HG03571 (cell line): Measurements from ENCODE around the gene C1QL1.

Source experiments
- ATAC-seq: cut with Tn5 transposase; IDR thresholded peaks from one replicate; pipeline ENCODE4 v1.9.1; 2021; ENCODE audit not compliant: unreplicated experiment

The C1QL1 gene

DNA sequence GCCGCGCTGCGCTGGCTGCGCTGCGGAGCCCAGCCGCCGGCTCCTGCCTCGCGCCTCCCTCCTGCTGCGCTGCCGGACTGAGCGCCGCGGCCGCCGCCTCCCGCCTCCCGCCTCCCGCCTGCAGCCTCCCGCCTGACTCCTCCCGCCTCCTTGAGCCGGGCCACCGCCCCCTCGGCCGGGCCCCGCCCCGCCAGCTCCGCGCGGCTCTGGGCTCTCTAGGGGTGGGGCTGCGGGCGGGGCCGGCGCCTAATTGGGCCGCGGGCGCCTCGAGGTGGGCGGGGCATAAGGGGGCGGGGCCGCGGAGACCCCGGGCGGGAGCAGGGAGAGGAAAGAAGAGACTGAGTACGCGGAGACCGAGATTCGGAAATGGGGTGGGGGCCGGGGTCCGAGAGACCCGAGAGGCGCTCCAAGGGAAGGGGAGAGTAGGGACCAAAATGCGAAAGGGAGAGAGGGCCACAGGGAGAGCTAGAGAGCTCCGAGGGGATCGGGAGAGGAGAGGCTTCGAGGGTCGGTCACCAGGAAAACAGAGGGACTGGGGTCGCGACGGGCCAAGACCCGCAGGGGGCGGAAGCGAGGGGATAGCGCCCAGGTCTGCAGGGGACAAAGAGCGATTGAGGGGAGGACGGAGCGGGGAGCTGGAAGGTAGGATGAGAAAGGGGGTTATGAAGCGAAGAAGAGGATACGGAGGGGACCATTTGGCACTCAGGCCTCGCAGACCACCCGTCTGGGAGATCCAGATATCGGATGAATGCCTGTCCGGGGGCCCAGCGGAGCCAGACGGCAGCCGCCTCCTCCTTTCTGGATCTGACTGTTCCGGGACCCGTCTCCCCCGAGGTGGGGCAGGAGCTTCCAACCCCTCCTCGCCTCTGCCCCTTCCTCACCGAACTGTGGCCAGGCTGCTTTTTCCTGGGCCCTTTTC, at the start of gene C1QL1:
Gene C1QL1 (minus strand): TSS at position 79 of the 919 bp plus-strand sequence. CDS start 255 bp downstream, outside the sequence.
- ATAC-seq = peak; percentile 69

- no peak for ATAC-seq
Measured at GRCh38 chr17:45016823-45017222, 48.7 kb upstream of the C1QL1 start.

GRCh38 chr17:45016237-45016636, 48.1 kb upstream of the C1QL1 start:
- no peak for ATAC-seq

GRCh38 chr17:45013021-45013997, 45.2 kb upstream of the C1QL1 start:
- ATAC-seq = no peak

DNA sequence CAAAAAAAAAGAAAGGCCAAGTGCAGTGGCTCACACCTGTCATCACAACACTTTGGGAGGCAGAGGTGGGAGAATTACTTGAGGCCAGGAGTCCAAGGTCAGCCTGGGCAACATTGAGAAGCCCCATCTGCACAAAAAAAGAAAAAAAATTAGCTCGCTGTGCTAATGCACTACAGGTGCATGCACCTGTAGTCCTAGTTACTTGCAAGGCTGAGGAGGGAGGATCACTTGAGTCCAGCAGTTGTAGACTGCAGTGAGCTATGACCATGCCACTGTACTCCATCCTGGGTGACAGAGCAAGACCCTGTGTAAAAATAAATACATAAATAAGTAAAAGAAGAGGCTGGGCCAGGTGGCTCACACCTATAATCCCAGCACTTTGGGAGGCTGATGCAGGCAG, 43.7 kb upstream of the C1QL1 start:
- ATAC-seq = no peak

DNA sequence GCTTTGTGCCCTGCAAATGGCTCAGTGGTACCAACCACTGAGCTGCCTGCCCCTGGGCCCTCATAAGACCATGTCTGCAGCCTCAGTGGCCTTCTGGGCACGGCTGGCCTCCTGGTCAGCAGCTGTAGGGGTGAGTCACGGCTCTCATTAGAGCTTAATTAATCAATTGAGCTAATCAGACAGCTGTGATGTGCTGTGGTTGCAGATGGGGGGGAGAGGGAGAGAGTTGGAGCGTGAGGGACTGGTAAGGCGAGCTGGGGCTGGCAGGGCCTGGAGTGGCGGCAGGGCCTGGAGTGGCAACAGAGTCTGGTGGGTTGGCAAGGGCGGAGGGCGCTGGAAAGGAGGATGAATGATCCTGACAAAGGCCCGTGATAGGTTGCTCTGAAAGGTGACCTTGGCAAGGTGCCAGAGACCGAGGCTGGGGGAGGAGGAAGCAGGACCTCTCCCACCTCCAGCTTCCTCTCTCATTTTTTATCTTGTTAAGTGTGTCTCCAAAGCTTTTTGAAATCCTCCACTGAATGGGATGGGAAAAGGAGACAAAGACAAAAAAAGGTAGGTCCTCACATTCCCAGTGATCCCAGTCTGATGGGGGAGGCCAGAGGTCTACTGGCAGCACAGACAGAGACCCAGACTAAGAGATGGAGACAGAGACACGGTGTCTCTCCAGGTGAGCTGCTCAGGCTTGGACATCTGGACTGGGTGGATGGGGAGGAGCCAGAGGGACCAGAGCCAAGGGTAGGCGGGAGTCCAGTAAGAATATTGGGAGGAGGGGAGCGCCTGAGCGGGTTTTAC, 41.8 kb upstream of the C1QL1 start:
- ATAC-seq = no peak

DNA sequence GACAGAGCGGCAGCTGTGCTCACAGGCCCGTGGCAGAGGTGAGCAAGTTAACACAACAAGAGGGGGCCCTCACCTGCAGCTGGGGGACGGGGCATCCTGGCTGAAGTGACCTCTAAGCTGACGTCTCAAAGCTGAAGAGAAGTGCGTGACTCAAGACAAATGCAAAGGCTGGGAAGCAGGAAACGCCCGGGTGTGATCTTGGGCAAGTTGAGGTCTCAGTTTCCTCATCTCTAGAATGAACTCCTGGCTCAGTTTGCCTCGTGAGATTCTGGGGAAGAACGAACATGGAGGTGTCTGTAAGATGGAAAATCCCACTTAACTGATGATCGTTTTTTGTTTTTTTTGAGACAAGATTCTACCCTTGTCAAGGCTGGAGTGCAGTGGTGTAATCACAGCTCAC, 40.1 kb upstream of the C1QL1 start:
- ATAC-seq = no peak

DNA sequence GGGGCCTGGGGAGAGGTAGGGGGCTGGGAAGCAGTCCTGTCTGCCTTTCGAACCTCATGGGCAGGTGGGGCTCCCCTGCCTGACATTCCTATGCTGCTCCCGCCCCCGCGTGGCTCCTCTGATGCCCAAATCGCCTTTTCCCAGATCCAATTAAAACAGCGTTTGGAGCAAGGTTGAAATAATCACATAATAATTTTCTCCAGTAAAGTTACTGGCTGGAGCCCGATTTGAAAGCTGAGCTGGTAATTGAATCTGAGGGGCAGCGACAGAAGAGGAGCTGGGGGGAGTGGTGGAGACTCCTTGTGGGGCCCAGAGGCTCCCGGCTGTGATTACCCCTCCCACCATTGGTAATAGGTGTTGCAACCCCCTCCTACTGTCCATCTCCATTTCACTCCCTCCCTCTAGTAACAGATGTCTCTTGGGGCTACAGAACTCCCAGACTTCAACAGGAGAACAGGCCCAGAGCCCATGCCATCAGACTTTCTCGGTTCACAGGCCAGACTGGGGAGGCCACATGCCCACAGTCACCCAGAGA, 38.9 kb upstream of the C1QL1 start:
- no peak for ATAC-seq

GRCh38 chr17:45005700-45006099, 37.6 kb upstream of the C1QL1 start:
- ATAC-seq = no peak

- no peak for ATAC-seq
Measured at GRCh38 chr17:45004388-45004787, 36.3 kb upstream of the C1QL1 start.

GRCh38 chr17:45003877-45004276, 35.8 kb upstream of the C1QL1 start:
- no peak for ATAC-seq

DNA sequence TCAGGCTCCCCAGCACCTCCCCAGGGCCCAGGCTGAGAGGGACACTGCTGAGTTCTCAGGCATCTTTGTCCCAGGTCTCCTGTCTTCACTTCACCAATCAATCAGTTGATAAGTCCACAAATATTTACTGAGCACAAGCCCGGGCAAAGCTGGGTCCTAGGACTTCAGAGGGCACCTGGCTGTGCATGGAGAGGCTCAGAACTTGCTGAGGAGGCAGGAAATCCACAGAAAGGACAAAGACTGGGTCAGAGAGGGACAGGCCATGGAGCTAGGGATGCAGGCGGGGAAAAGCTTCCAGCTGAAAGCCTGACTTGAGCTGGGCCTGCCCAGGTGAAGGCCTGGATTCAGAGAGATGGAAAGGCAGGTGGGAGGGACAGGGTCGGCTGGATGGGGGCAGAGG, 33.2 kb upstream of the C1QL1 start:
- ATAC-seq = no peak

- no peak for ATAC-seq
Measured at GRCh38 chr17:44999433-44999832, 31.3 kb upstream of the C1QL1 start.

- no peak for ATAC-seq
Measured at GRCh38 chr17:44998646-44999045, 30.5 kb upstream of the C1QL1 start.

DNA sequence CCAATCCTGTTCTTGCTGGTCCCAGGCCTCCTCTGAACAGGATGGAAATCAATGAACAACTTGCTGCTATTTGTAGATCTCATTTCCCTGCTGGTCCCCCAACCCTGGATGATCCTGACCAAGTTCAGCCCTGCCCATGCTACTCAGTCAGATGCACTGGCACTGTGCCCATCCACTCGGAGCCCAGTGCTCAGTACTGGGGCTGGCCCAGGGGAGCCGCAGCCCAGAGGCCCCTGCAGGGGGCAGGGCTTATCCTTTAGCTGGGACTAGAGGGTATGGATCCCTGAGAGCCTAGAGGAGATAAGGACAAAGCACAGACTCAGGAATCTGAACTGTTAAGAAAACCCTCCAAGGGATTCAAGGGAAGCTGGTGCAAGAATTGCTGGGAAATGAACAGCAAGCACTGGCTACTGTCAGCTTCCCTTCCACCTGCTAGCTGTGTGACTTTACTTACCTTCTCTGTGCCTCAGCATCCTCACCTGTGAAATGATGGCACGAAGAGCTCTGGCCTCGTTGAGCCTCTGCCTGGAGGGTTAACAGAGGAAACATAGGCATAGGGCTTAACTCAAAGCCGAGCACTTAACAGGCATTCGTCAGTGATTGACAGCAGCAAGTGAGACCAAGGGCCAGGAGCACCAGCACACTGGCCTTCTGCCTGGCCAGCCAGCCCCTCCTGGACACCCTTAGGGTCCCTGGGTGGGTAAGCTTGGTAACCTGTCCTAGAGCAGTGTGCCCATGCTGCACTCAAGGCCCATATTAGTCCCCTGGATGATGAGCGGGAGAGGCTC, 29.8 kb upstream of the C1QL1 start:
- no peak for ATAC-seq

DNA sequence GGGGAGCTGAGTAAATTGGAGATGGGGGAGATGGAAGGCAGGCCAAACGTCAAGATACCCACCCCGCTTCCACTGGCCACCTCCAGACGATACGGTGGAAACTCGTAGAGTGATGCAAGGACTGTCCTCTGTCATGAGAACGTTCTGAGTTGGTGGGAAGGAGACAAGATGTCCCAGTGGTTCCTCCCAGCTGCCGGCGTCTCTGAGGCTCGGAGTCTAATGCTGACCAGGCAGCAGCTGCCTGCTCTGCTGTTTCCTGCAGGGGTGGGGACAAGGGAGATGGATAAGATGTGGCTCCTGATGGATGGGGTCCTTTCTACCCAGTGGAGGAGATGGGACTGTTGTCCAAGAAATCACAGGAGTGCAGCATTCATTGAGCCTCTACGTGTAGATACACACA, 28.2 kb upstream of the C1QL1 start:
- no peak for ATAC-seq

- no peak for ATAC-seq
Measured at GRCh38 chr17:44995436-44996001, 27.4 kb upstream of the C1QL1 start.

DNA sequence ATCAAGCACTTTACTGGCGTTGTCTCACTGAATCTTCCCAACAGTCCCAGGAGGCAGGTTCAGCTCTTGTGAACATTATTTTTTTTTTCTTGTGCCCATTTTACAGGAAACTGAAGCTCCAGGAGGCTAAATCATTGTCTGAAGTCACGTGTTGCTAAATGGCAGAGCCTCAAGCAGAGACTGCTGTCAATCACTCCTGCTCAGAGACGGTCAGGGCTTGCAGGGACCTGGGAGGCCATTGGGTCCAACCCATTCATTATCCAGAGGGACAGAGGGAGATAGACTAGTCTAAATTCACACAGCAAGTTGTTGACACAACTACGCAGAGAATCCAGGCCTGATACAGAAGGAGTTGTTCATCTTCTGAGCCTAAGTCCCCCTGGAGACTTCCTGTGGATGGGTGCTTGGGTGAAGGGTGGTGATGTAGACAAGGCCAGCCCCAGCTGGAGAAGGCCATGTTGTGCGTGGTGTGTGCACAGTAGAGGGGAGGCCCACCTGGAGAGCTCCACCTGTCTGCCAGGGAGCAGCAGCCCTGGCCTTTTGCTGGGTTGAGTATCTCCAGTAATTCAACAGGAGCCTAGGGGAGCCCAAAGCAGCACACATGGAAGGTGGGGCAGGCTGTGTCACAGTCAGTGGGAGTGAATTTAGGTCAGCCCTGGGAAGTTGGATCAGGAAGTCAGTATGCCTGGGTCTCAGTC, 24.3 kb upstream of the C1QL1 start:
- ATAC-seq = no peak

- ATAC-seq = no peak
Measured at GRCh38 chr17:44990994-44991393, 22.9 kb upstream of the C1QL1 start.
